ENCODE data around the gene CFI. TPM values are rescaled to one million over a fixed set of nuclear protein-coding genes. Genes with fewer than 3 reads are reported as not detected.
A peak's percentile ranks its signal among the peaks of the same experiment; 100 is the strongest.

CFI gene
- total and polyA plus RNA-seq, 9 of the 15 experiments (the other 6 are each of a cell fraction or from before 2014, with no cell fraction given), result 0.30 to 8.4 (median 0.95) TPM

DNA sequence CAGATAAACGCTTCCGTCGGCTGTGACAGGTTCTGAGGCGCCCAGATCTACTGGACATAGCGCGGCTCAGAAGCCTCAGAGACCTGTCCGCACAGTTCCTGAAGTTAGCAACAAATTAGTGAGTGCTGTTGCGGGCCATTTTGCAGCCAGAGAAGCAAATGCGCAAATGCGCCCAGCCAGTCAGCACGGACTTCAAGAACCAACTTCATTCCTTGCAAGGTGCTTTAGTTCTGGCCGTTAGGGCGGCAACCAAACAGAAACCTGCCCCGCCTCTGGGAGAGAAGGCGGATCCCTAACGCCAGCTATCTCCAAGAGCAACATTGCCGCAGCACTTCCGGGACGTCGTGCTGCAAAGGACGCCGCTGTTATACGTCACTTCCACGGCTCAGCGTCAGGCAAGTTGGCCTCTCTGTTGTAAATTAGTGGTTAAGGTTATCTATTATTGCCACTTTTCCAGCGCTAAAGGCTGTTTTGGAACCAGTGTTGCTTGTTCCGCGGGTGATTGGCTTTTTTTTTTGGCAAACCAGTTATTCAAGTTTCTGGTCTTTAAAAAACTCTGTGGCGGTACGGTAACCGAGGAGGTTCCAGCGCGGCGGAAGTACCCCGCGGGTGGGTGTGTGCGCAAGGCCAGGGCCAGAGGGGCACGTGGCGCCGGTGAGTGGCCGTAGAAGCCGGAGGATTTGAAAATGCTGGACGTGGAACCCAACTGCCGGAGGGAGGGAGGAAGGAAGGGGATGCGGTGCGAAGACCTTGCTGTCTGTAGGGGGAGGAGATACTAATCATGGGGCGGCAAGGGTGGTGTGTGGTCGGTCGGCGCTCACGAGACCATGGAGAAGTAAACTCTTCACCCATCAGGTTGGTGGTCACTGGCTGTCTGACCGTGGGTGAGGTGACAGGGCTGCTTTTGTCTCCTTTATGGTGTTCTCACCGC, 13.6 kb upstream of the CFI start, which contains the start of gene GAR1 (continued):
- TF ChIP-seq ZNF143 (CRISPR knock-in tag; IDR thresholded peaks at IDR 0.05) (no peak), ZFP30 (CRISPR knock-in tag; IDR thresholded peaks at IDR 0.05; ENCODE audit: borderline replicate concordance) (no peak), ELF4 (CRISPR knock-in tag; IDR thresholded peaks at IDR 0.05) (no peak), CEBPG (CRISPR knock-in tag; IDR thresholded peaks at IDR 0.05) (no peak), CEBPG (tag; conservative IDR thresholded peaks at IDR 0.05 in 1 of 2, IDR thresholded peaks at IDR 0.05 in 1 of 2) (no peak), ILF3 (IDR thresholded peaks at IDR 0.05; ENCODE audit: borderline replicate concordance) (no peak), FOXA1 (IDR thresholded peaks at IDR 0.05; ENCODE audit: borderline replicate concordance) (no peak), RBFOX2 (IDR thresholded peaks at IDR 0.05; ENCODE audit: low read depth, low read length) (peak; percentile 86), PTTG1 (tag; IDR thresholded peaks at IDR 0.05; ENCODE audit: low read depth) (no peak), ZNF780A (CRISPR knock-in tag; IDR thresholded peaks at IDR 0.05) (no peak)
- TF ChIP-seq, protein P1, sequence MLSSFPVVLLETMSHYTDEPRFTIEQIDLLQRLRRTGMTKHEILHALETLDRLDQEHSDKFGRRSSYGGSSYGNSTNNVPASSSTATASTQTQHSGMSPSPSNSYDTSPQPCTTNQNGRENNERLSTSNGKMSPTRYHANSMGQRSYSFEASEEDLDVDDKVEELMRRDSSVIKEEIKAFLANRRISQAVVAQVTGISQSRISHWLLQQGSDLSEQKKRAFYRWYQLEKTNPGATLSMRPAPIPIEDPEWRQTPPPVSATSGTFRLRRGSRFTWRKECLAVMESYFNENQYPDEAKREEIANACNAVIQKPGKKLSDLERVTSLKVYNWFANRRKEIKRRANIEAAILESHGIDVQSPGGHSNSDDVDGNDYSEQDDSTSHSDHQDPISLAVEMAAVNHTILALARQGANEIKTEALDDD (IDR thresholded peaks at IDR 0.05), result no peak
- TF ChIP-seq, protein P2, sequence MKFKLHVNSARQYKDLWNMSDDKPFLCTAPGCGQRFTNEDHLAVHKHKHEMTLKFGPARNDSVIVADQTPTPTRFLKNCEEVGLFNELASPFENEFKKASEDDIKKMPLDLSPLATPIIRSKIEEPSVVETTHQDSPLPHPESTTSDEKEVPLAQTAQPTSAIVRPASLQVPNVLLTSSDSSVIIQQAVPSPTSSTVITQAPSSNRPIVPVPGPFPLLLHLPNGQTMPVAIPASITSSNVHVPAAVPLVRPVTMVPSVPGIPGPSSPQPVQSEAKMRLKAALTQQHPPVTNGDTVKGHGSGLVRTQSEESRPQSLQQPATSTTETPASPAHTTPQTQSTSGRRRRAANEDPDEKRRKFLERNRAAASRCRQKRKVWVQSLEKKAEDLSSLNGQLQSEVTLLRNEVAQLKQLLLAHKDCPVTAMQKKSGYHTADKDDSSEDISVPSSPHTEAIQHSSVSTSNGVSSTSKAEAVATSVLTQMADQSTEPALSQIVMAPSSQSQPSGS (CRISPR knock-in tag; IDR thresholded peaks at IDR 0.05), result no peak
- TF ChIP-seq, protein P3, sequence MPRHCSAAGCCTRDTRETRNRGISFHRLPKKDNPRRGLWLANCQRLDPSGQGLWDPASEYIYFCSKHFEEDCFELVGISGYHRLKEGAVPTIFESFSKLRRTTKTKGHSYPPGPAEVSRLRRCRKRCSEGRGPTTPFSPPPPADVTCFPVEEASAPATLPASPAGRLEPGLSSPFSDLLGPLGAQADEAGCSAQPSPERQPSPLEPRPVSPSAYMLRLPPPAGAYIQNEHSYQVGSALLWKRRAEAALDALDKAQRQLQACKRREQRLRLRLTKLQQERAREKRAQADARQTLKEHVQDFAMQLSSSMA (CRISPR knock-in tag; IDR thresholded peaks at IDR 0.05), result no peak
- TF ChIP-seq, protein P4, sequence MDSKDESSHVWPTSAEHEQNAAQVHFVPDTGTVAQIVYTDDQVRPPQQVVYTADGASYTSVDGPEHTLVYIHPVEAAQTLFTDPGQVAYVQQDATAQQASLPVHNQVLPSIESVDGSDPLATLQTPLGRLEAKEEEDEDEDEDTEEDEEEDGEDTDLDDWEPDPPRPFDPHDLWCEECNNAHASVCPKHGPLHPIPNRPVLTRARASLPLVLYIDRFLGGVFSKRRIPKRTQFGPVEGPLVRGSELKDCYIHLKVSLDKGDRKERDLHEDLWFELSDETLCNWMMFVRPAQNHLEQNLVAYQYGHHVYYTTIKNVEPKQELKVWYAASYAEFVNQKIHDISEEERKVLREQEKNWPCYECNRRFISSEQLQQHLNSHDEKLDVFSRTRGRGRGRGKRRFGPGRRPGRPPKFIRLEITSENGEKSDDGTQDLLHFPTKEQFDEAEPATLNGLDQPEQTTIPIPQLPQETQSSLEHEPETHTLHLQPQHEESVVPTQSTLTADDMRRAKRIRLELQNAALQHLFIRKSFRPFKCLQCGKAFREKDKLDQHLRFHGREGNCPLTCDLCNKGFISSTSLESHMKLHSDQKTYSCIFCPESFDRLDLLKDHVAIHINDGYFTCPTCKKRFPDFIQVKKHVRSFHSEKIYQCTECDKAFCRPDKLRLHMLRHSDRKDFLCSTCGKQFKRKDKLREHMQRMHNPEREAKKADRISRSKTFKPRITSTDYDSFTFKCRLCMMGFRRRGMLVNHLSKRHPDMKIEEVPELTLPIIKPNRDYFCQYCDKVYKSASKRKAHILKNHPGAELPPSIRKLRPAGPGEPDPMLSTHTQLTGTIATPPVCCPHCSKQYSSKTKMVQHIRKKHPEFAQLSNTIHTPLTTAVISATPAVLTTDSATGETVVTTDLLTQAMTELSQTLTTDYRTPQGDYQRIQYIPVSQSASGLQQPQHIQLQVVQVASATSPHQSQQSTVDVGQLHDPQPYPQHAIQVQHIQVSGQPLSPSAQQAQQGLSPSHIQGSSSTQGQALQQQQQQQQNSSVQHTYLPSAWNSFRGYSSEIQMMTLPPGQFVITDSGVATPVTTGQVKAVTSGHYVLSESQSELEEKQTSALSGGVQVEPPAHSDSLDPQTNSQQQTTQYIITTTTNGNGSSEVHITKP (IDR thresholded peaks at IDR 0.05; ENCODE audit: partially characterized antibody), result peak; percentile 19

All from K562 (cell line).